Smooth muscle cell (in vitro differentiated cells): ENCODE measurements around the gene SLAMF7. TPM values are rescaled to one million over a fixed set of nuclear protein-coding genes. Genes with fewer than 3 reads are reported as not detected.

ENCODE experiments used
- DNase-seq: peaks from one replicate; lab custom pipeline; 2025; ENCODE audit not compliant: unreplicated experiment; lab: John Stamatoyannopoulos, UW
- H2AFZ ChIP-seq: fragments of 200-600 bp; sonication (generic); 2 replicates; pipeline ENCODE4 v1.6.0; 2016; ENCODE audit warnings: antibody characterized with exemption, low read depth, mild to moderate bottlenecking
- H3F3A ChIP-seq: fragments of 200-600 bp; sonication (generic); 2 replicates; pipeline ENCODE4 v1.6.0; 2017; ENCODE audit warnings: antibody characterized with exemption, low read depth
- H3K27ac ChIP-seq: fragments of 200-600 bp; sonication (generic); 2 replicates; pipeline ENCODE4 v1.5.1; 2016; ENCODE audit warnings: low read depth, mild to moderate bottlenecking
- H3K27me3 ChIP-seq: fragments of 200-600 bp; sonication (generic); 2 replicates; pipeline ENCODE4 v1.6.1; 2016; ENCODE audit warnings: low read depth, mild to moderate bottlenecking
- H3K36me3 ChIP-seq: fragments of 200-600 bp; sonication (generic); 2 replicates; pipeline ENCODE4 v1.5.1; 2016; ENCODE audit warnings: low read depth
- H3K4me1 ChIP-seq: fragments of 200-600 bp; sonication (generic); 2 replicates; pipeline ENCODE4 v1.5.1; 2016; ENCODE audit warnings: low read depth
- H3K4me2 ChIP-seq: fragments of 200-600 bp; sonication (generic); 2 replicates; pipeline ENCODE4 v1.6.0; 2016; ENCODE audit warnings: mild to moderate bottlenecking
- H3K4me3 ChIP-seq: fragments of 200-600 bp; sonication (generic); 2 replicates; pipeline ENCODE4 v1.5.1; 2016; ENCODE audit warnings: mild to moderate bottlenecking
- H3K79me2 ChIP-seq: fragments of 200-600 bp; sonication (generic); 2 replicates; pipeline ENCODE4 v1.6.0; 2016; ENCODE audit warnings: low read depth, mild to moderate bottlenecking
- H3K9ac ChIP-seq: fragments of 200-600 bp; sonication (generic); 2 replicates; pipeline ENCODE4 v1.6.0; 2016; ENCODE audit warnings: low read depth
- H3K9me3 ChIP-seq: fragments of 200-600 bp; sonication (generic); replicated peaks from 2 replicates; pipeline ENCODE4 v1.5.1; 2016; ENCODE audit warnings: low read depth
- H4K20me1 ChIP-seq: fragments of 200-600 bp; sonication (generic); 2 replicates; pipeline ENCODE4 v1.6.0; 2016; ENCODE audit warnings: low read depth
- CTCF ChIP-seq: fragments of 200-600 bp; sonication (generic); IDR thresholded peaks from 2 replicates; pipeline ENCODE4 v1.5.1; 2017; ENCODE audit warnings: borderline replicate concordance, mild to moderate bottlenecking, antibody characterized with exemption; ENCODE audit not compliant: insufficient read depth, poor library complexity, severe bottlenecking
- WGBS: methylation state at CpG from one replicate; pipeline ENCODE4 v1.1.7; 2016; ENCODE audit warnings: low lambda C conversion rate; 5-methylcytosine and 5-hydroxymethylcytosine counted together
- polyA plus RNA-seq: library from polyadenylated mRNA; unstranded; fragments of >200 nt; fragmentation: Nextera tagmentation; extraction: Ambion mirVana; gene quantifications from 2 replicates; pipeline ENCODE4 v1.2.1, GENCODE V29; 2016
- total RNA-seq: library from RNA; depleted of rRNA; stranded (reverse); fragments of >200 nt; gene quantifications from 2 replicates; pipeline ENCODE4 v1.2.3, GENCODE V29; 2014

SLAMF7 gene
- total and polyA plus RNA-seq, 2 experiments from 2014 or later, result not detected

- Histone ChIP-seq H3K9ac (no peak overlapping the region), H3K27me3 (no peaks in the 10 kb centered on the region), H3K4me1 (no peaks in the 10 kb centered on the region), H3K36me3 (no peaks in the 10 kb centered on the region), H3K9me3 (no peaks in the 10 kb centered on the region), H3K4me3 (no peak overlapping the region), H3F3A (no peaks in the 10 kb centered on the region), H3K79me2 (no peaks in the 10 kb centered on the region), H4K20me1 (no peaks in the 10 kb centered on the region), H2AFZ (no peak overlapping the region), H3K4me2 (no peak overlapping the region), H3K27ac (no peak overlapping the region)
- TF ChIP-seq CTCF, result no peak
- 94% methylated on average over 5 of the region's 5 CpGs for WGBS
- no peak for DNase-seq
These were observed 1.2 kb downstream of the SLAMF7 start for GRCh38 chr1:160740133-160740688.

- WGBS, result 90% methylated on average over 4 of the region's 4 CpGs
- Histone ChIP-seq H3K27me3 (no peaks in the 10 kb centered on the region), H3K36me3 (no peaks in the 10 kb centered on the region), H3K79me2 (no peaks in the 10 kb centered on the region), H3K4me3 (no peak overlapping the region), H4K20me1 (no peaks in the 10 kb centered on the region), H3K4me2 (no peak overlapping the region), H3F3A (no peaks in the 10 kb centered on the region), H3K9me3 (no peaks in the 10 kb centered on the region), H2AFZ (no peak overlapping the region), H3K4me1 (no peaks in the 10 kb centered on the region), H3K27ac (no peak overlapping the region), H3K9ac (no peak overlapping the region)
- no peak for DNase-seq
- TF ChIP-seq CTCF, result no peak
These were observed 2.0 kb downstream of the SLAMF7 start for GRCh38 chr1:160741092-160741501.

- Histone ChIP-seq H3K9me3 (no peaks in the 10 kb centered on the region), H3K27ac (no peak overlapping the region), H3K4me1 (no peaks in the 10 kb centered on the region), H3K4me3 (no peak overlapping the region), H3K27me3 (no peaks in the 10 kb centered on the region), H4K20me1 (no peaks in the 10 kb centered on the region), H3K9ac (no peak overlapping the region), H3K36me3 (no peaks in the 10 kb centered on the region), H3K79me2 (no peaks in the 10 kb centered on the region), H3F3A (no peaks in the 10 kb centered on the region), H2AFZ (no peak overlapping the region), H3K4me2 (no peak overlapping the region)
- 87% methylated on average over 5 of the region's 5 CpGs for WGBS
- DNase-seq, result no peak
- TF ChIP-seq CTCF, result no peak
These were observed 2.7 kb downstream of the SLAMF7 start for GRCh38 chr1:160741612-160742348.
